Dermis blood vessel endothelial cell (primary cell): ENCODE data around the gene CRLF3. TPM values are rescaled to one million over a fixed set of nuclear protein-coding genes. Genes with fewer than 3 reads are reported as not detected.
"Not testable (repeated sequence)": the region's sequence is repeated elsewhere in the genome, so short reads cannot be mapped to it uniquely, and the experiment has no call there.

Experiments used
- DNase-seq: peaks from one replicate; pipeline ENCODE4 v3.0.0; 2010
- total RNA-seq: library from RNA; depleted of rRNA; stranded (reverse); fragments of >200 nt; gene quantifications from 2 replicates; pipeline ENCODE4 v1.2.3, GENCODE V29; 2014

Gene CRLF3
- total RNA-seq: 24.1 and 28.6 TPM in 2 replicates

DNA sequence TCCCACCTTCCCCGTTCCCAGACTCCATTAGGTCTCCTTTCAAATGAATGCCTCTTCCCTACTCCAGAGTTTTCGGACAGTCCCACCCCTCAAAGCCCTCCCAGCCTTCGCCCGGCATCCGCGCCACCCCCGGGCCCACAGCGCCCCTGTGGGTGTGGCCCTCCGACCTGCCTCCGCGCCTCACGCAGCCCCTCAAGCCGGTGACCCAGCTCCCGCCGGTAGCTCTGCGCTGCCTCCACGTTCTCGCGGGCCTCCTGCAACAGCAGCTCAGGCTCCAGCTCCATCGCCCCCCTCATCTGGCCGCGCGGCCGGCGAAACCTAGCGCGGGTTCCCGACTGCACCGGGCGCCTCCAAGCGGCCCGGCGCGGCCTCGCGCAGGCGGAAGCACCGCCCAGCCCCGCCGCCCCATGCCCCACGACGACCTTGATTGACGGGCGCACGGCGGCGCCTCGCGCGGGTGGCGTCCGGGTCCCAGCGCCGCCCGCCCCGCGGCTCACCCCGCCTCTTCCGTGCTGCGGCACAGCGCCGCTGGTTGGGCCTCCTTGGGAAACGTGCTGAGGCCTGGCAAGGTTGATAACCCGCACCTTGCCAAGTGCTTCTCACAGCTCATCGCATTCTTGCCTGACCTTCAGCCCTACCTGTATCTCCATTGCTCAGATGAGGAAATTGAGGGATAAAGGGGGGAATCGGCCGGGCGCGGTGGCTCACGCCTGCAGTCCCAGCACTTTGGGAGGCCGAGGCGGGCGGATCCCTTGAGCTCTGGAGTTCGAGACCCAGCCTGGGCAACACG, at the start of gene CRLF3:
Gene CRLF3, minus strand, starts transcription at position 337 of the 790 bp plus-strand sequence. Its CDS starts 41 bp downstream, at position 296.
- peak; percentile 95 for DNase-seq

- no peak for DNase-seq
Measured at GRCh38 chr17:30869005-30869404, 44.5 kb upstream of the CRLF3 start.

DNA sequence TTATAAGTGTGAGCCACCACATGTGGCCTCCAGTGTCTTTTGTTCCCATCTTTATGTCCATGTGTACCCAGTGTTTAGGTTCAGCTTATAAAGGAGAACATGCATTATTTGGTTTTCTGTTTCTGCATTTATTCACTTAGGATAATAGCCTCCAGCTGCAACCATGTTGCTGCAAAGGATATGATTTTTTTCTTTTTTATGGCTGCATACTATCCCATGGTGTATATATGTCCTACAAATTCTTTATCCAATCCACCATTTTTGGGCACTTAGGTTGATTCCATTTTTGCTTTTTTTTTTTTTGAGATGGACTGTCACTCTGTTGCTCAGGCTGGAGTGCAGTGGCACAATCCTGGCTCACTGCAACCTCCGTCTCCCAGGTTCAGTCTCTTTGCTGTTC, 40.1 kb upstream of the CRLF3 start:
- DNase-seq: no peak

DNA sequence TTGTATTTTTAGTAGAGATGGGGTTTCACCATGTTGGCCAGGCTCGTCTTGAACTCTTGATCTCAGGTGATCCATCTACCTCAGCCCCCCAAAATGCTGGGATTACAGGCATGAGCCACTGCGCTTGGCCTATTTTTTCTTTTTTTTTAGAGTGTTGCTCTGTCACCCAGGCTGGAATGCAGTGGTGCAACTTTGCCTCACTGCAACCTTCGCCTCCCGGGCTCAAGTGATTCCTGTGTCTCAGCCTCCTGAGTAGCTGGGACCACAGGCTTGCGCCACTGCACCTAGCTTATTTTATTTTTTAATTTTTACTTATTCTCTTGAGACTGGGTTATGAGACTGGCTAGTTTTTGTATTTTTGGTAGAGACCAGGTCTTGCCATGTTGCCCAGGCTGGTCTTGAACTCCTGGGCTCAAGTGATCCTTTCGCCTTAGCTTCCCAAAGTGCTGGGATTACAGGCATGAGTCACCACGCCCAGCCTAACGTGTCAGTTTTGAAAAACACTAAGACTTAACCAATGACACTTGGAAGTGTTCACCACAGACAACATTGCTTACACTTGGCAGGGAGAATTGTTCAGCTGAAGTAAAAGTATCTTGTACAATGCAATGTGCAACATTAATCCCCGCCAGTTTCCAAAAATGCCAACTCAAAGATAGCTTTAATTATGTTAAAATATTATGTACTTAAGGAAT, 34.2 kb upstream of the CRLF3 start:
- DNase-seq: no peak

DNA sequence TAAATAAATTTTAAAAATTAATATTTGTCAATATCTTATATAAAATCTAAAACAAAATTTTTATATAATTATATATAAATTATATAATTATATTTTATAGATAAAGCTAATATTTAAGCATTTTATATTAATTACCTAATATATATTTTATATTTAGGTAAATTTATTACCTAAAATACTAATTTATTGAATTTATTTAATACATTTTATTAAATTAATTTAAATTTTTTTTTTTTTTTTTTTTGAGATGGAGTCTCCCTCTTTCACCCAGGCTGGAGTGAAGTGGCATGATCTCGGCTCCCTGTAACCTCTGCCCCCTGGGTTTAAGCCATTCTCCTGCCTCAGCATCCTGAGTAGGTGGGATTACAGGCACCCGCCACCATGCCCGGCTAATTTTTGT, 29.7 kb upstream of the CRLF3 start:
- DNase-seq: no peak

GRCh38 chr17:30848021-30848420, 23.5 kb upstream of the CRLF3 start:
- DNase-seq: no peak

- DNase-seq: no peak
Measured at GRCh38 chr17:30840771-30841170, 16.3 kb upstream of the CRLF3 start.

DNA sequence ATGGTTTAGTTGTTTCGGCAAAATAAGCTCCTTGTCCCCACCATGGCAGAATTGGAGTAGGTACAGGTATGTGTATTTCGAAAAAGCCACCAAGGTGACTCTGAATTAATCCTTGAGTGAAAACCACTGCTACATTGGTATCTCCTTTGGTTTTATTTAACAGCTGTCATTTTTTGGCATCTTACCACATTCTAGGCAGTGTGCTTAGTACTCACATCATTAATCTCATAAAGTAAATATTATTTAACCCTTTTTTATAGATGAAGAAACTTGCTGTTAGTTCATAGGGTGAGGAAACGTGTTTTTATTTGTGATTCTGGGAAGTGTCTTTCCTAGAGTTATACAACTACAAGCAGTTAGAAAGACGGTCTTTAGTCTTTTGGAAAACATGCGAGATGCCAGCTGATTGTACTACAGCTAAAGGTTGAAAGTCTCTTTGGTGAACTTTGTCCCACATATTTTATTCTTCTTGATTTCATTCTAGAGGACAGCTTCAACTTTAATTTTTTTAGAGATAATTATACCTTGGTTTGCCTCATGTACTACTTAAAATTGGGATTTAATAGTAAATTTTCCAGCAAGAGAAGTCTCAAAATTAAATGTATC, 13.8 kb upstream of the CRLF3 start:
- DNase-seq: no peak

DNA sequence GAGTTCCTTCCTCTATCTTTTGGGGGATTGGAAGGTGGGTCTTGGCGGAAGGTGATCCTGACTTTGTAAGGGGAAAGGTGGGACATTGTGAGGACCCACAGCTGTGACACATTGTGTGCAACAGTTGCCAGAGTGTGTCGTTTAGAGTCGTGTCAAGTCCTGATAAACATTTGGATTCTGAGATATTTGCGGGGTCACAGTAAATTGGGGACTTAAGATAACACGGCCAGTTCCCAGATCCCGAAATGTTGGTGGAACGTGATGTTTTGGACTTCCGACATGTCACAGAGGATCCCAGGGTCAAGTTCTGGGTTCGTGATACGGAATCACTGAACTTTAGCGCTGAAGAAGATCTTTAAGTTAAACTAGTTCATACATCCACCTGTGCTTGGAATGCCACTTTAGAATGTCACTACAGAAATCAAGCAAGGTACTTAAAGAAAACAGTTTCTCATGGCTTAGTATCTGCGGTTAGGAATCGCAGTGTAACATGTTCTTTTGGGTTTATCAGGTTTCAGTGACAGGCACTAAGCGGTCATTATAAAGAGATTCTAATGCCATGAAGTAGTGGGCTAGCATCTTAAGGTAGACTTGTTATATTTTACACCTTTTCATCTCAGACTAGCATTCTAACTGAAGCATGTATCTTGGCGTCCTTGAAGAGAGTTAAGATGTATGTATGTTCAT, 8.1 kb upstream of the CRLF3 start:
- no peak for DNase-seq

- peak; percentile 95 for DNase-seq
Measured at GRCh38 chr17:30831663-30832437, 7.4 kb upstream of the CRLF3 start, which contains the start of gene ATAD5. TSS of gene ATAD5 (plus strand) at chr17:30831966. CDS start at chr17:30832348, 382 bp downstream.

- DNase-seq: peak; percentile 24
Measured at GRCh38 chr17:30831257-30831656, 6.8 kb upstream of the CRLF3 start.

DNA sequence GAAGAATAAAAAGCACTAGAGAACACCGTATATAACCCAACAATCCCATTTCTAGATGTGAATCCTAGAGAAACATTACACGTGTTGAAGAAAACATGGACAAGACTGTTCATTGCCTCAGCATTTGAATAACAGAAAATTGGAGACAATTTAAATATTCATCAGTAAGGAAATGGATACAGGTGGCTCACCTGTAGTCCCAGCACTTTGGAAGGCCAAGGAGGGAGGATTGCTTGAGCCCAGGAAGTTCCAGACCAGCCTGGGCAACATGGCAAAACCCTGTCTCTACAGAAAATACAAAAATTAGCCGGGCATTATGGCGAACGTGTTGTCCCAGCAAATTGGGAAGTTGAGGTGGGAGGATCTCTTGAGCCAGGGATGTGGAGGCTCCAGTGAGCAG, 4.5 kb upstream of the CRLF3 start:
- DNase-seq: no peak

- DNase-seq: no peak
Measured at GRCh38 chr17:30827082-30827481, 2.6 kb upstream of the CRLF3 start.

DNA sequence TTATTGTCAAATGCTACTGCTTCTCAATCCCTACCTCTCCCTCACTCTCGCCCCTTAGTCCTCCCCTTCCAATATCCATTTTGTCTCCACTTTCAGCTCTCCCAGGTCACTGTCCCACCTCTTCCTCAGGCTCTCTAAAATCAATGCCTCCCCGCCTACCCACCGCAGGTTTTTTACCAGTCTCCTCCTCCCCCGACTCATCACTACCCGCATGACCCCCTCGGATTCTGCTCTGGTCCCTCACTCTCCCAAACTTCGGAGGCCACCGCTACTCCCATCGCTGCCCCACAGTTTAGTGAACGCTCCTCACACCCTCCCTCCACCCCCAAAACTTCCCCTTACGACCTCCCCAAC, 513 bp downstream of the CRLF3 start:
- DNase-seq: peak; percentile 28

DNA sequence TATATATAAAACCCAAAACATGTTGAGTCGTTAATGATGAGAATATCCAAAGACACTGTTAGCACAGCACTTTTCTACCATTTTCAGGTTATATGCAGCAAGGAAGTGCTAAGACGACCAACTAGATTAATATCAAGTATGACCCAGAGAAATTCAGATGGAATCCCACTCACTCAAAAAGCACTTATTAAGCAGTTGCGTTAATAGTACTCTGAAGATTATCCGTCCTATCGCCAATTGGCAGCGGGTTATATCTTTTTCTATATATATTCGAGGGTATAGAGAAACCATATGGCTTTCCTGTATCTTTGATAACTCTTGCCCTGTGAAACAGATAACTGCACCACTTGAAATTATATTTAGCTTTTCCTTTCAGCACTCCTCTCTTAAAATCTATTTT, 1.1 kb downstream of the CRLF3 start:
- DNase-seq: no peak

DNA sequence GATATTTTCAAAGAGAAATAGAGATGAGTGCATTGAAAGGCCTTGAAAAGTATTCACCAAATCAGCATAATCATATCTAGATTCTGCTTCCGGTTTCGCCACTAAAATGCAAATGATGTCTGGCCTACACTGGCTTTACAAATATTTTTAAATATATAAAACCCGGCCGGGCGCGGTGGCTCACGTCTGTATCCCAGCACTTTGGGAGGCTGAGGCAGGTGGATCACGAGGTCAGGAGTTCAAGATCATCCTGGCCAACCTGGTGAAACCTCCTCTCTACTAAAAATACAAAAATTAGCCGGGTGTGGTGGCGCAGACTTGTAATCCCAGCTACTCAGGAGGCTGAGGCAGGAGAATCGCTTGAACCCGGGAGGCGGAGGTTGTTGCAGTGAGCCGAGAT, 1.6 kb downstream of the CRLF3 start:
- not testable (repeated sequence) for DNase-seq

GRCh38 chr17:30821871-30822723, 2.4 kb downstream of the CRLF3 start:
- no peak for DNase-seq

DNA sequence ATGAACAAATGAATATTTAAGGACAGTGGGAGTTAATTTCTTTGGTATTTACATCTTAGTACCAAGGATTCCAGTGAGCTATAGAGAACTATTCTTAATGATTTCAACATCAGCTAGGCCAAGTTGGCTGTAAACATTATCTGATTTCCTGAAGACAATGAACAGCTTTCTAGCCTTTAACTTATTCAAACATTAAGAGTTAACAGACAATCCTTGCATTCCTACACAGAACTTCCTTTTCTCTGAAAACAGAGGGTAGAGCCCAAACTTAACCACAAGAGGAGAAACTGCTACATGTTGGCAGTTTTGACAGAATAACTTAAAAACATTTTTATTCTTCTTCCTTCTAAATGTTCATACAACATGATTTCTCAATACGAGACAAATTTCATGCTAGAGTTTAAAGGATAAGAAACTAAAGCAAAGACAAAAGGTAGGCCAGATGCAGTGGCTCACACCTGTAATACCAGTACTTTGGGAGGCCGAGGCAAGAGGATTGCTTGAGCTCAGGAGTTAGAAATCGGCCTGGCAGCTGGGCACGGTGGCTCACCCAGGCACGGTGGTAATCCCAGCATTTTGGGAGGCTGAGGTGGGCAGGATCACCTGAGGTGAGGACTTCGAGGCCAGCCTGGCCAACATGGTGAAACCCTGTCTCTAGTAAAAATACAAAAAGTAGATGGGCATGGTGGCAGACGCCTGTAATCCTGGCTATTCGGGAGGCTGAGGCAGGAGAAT, 4.4 kb downstream of the CRLF3 start:
- DNase-seq: peak; percentile 35

DNA sequence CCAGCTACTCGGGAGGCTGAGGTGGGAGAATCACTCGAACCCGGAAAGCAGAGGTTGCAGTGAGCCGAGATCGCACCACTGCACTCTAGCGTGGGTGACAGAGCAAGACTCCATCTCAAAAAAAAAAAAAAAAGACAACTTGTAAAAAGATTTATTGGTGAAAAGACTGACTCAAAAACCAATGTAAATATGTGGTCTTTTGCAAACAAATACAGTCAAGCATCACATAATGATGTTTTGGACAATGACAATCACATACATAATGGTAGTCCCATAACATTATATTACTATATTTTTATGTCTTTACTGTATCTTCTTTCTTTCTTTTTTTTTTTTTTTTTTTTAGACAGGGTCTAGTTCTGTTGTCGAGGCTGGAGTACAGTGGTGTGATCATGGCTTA, 8.3 kb downstream of the CRLF3 start:
- DNase-seq: no peak

- not testable (repeated sequence) for DNase-seq
Measured at GRCh38 chr17:30814860-30815259, 9.6 kb downstream of the CRLF3 start.

GRCh38 chr17:30814236-30814635, 10.3 kb downstream of the CRLF3 start:
- DNase-seq: not testable (repeated sequence)
